Neural cell (in vitro differentiated cells): ENCODE data around the gene CFAP221.

Source experiments
- CTCF ChIP-seq: fragments of 450-650 bp; IDR thresholded peaks from 2 replicates; pipeline ENCODE4 v1.5.1; 2014; ENCODE audit warnings: antibody characterized with exemption, mild to moderate bottlenecking, moderate library complexity; ENCODE audit not compliant: poor library complexity, severe bottlenecking
- EZH2 ChIP-seq: fragments of 200-600, 300-800 bp; shearing (Covaris generic), sonication (generic); IDR thresholded peaks from 2 replicates; pipeline ENCODE4 v1.6.1; 2014; ENCODE audit warnings: antibody characterized with exemption, low read length, borderline replicate concordance, mild to moderate bottlenecking; ENCODE audit not compliant: insufficient read depth, poor library complexity, severe bottlenecking
- TAF1 ChIP-seq: IDR thresholded peaks from 2 replicates; pipeline ENCODE4 v1.6.1; 2012; ENCODE audit warnings: low read depth

DNA sequence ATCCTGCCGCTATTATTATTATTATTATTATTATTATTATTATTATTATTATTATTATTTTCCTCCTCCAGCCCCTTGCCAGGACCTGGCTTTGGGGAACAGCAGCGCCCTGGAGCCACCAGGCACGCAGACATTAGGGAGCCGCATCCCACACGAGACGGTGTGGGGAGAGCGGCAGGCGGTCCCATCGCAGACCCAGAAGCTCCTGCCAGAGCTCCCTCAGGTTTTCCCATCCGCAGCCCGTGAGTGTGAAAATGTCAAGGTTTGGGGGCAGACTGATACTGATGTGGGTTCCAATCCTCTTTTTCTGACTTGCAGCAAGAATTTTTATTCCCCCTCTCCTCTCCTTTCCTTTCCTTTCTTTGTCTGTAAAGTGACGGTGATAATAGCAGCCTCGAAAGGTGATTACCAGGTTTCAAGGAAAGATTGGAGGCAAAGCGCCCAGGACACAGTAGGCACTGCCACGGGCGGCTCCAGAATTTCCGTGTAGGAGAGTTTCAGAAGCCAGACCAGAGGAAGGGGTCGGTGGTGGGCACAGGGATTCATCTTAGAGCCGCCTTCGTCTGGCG, 20.8 kb upstream of the CFAP221 start:
- TF ChIP-seq CTCF (no peak), TAF1 (no peak), EZH2 (no peak)
